Measurements from ENCODE around the gene MYO19. TPM values are rescaled to one million over a fixed set of nuclear protein-coding genes. Genes with fewer than 3 reads are reported as not detected.

Gene MYO19
- total and polyA plus RNA-seq, 9 of the 15 experiments (the other 6 are each of a cell fraction or from before 2014, with no cell fraction given), result 21.6 to 176 (median 129) TPM

DNA sequence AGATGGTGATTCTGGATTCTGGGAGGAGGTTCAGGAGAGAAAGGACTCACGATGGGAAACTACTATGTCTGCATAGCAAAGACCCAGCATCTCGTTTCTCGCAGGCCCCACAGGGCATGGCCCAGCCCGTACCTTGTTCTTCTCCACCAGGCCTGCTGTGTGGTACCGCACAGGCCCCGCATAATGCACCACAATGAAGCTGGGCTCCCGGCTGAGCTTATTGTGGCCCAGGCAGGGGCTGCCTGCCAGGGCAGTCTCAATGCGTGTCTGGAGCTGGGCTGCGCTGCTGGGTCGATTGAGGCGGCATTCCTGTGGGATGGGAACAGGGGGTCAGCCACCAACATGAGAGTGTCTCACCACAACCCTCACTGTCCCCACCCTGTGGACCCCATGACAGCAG, 27.8 kb downstream of the MYO19 start:
- peaks cover 0 to 6% of the 10 kb centered on the region in 2 experiments; a peak in 1 of 5 replicates for H3K4me1 ChIP-seq (replicated peaks in 1 of 2; ENCODE audit: control insufficient read depth in 2 of 2, insufficient read depth in 2 of 2, low read length in 2 of 2)
- no peaks in the 10 kb centered on the region for H3K79me2 ChIP-seq (ENCODE audit: control insufficient read depth, insufficient read depth, low read length)
- H3K9me3 ChIP-seq (replicated peaks; ENCODE audit: control insufficient read depth, insufficient read depth, low read depth, low read length), result no peaks in the 10 kb centered on the region
- no peak overlapping the region for H3K27ac ChIP-seq (ENCODE audit: extremely low read depth, low read depth, low read length)
- ATAC-seq, result no peak
- WGBS (ENCODE audit: insufficient coverage, low coverage, missing lambda C conversion rate), result 97% methylated on average over 11 of the region's 11 CpGs
- CTCF ChIA-PET (ENCODE audit: low intra/inter-chr PET ratio), result no interaction called here
- in situ Hi-C loops (cut with MboI), result no loop called here
- peak overlapping the region in 1 of 2 experiments; percentile 33; a peak in 1 of 4 replicates for H3K9ac ChIP-seq (ENCODE audit: insufficient read depth in 1 of 2, low read depth in 2 of 2, low read length in 2 of 2)
- H4K20me1 ChIP-seq (replicated peaks; ENCODE audit: control insufficient read depth, insufficient read depth, low read length), result no peaks in the 10 kb centered on the region; the same call in 1 of the 2 replicates
- TF ChIP-seq POLR2G (IDR thresholded peaks at IDR 0.05; ENCODE audit: low read depth, low read length) (peak; percentile 57), THRAP3 (IDR thresholded peaks at IDR 0.05; ENCODE audit: borderline replicate concordance) (no peak), PML (IDR thresholded peaks at IDR 0.05; ENCODE audit: low read length) (no peak), RBM15 (IDR thresholded peaks at IDR 0.05; ENCODE audit: insufficient read depth, low read length) (no peak), KLF1 (tag; IDR thresholded peaks at IDR 0.05) (no peak), ARID1B (IDR thresholded peaks at IDR 0.05) (no peak), CEBPB (tag; IDR thresholded peaks at IDR 0.05) (no peak)
- TF ChIP-seq, protein P1, sequence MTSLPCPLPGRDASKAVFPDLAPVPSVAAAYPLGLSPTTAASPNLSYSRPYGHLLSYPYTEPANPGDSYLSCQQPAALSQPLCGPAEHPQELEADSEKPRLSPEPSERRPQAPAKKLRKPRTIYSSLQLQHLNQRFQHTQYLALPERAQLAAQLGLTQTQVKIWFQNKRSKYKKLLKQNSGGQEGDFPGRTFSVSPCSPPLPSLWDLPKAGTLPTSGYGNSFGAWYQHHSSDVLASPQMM (CRISPR knock-in tag; IDR thresholded peaks at IDR 0.05), result no peak
- TF ChIP-seq, protein P2, sequence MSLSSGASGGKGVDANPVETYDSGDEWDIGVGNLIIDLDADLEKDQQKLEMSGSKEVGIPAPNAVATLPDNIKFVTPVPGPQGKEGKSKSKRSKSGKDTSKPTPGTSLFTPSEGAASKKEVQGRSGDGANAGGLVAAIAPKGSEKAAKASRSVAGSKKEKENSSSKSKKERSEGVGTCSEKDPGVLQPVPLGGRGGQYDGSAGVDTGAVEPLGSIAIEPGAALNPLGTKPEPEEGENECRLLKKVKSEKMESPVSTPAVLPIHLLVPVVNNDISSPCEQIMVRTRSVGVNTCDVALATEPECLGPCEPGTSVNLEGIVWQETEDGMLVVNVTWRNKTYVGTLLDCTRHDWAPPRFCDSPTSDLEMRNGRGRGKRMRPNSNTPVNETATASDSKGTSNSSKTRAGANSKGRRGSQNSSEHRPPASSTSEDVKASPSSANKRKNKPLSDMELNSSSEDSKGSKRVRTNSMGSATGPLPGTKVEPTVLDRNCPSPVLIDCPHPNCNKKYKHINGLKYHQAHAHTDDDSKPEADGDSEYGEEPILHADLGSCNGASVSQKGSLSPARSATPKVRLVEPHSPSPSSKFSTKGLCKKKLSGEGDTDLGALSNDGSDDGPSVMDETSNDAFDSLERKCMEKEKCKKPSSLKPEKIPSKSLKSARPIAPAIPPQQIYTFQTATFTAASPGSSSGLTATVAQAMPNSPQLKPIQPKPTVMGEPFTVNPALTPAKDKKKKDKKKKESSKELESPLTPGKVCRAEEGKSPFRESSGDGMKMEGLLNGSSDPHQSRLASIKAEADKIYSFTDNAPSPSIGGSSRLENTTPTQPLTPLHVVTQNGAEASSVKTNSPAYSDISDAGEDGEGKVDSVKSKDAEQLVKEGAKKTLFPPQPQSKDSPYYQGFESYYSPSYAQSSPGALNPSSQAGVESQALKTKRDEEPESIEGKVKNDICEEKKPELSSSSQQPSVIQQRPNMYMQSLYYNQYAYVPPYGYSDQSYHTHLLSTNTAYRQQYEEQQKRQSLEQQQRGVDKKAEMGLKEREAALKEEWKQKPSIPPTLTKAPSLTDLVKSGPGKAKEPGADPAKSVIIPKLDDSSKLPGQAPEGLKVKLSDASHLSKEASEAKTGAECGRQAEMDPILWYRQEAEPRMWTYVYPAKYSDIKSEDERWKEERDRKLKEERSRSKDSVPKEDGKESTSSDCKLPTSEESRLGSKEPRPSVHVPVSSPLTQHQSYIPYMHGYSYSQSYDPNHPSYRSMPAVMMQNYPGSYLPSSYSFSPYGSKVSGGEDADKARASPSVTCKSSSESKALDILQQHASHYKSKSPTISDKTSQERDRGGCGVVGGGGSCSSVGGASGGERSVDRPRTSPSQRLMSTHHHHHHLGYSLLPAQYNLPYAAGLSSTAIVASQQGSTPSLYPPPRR (CRISPR knock-in tag; IDR thresholded peaks at IDR 0.05; ENCODE audit: borderline replicate concordance), result no peak
- no peak for DNase-seq (ENCODE audit: extremely low read depth in 1 of 4, low spot score in 3 of 4)
- no peak overlapping the region for H3K4me2 ChIP-seq (ENCODE audit: insufficient read depth, low read length)
- H3K4me3 ChIP-seq, result no peak overlapping the region
- POLR2A ChIA-PET, result interaction anchor here (0.6 to 1.1 kb wide), 2 partner anchors 18 to 22 kb away, joined by 3 read pairs; no protein-coding TSS in a partner anchor
- no peak overlapping the region for H2AFZ ChIP-seq (ENCODE audit: low read depth, low read length)
- no peak for FAIRE-seq
- no peaks in the 10 kb centered on the region for H3K27me3 ChIP-seq (ENCODE audit: control insufficient read depth in 2 of 2, insufficient read depth in 2 of 2, low read length in 2 of 2)
- peaks cover 99% of the 10 kb centered on the region for H3K36me3 ChIP-seq (ENCODE audit: control insufficient read depth, insufficient read depth, low read length)
- no peaks in the 10 kb centered on the region for H3K9me1 ChIP-seq (ENCODE audit: control insufficient read depth, insufficient read depth, low read length)
- intact Hi-C loops (cut with micrococcal nuclease), result no loop called here
- no TSS peak for BruUV-seq (replicated peaks)

Measured in K562 (cell line).